IMR-90 (cell line): Measurements from ENCODE around the gene RGR. TPM values are rescaled to one million over a fixed set of nuclear protein-coding genes. Genes with fewer than 3 reads are reported as not detected.

Experiments
- ATAC-seq: fragments of 200-7000 bp; cut with Tn5 transposase; 2 replicates; pipeline ENCODE4 v1.9.1; 2020; ENCODE audit warnings: low read depth, mild to moderate bottlenecking, moderate library complexity
- BruUV-seq: library from RNA; stranded (reverse); fragments of 400-500 nt; replicated peaks from 2 replicates; lab custom pipeline; 2021; lab: Mats Ljungman, UMichigan
- CTCF ChIA-PET: fragments of 300-600 bp; formaldehyde crosslinking; extraction: SDS; loops from one replicate; lab custom pipeline; 2021; ENCODE audit warnings: antibody characterized with exemption; lab: Yijun Ruan, JAX
- POLR2A ChIA-PET: fragments of 300-600 bp; sonication (Branson Sonifier 250); formaldehyde crosslinking; loops from one replicate; lab custom pipeline; 2022; ENCODE audit warnings: antibody characterized with exemption; ENCODE audit not compliant: unreplicated experiment; lab: Charles Lee
- DNase-seq: peaks from one replicate; pipeline ENCODE4 v3.0.0; 2013
- H2AFZ ChIP-seq: replicated peaks from 2 replicates; pipeline ENCODE3; 2013; ENCODE audit warnings: low read length, mild to moderate bottlenecking; ENCODE audit not compliant: poor library complexity
- H2AK5ac ChIP-seq: 2 replicates; pipeline ENCODE4 v1.6.1; 2013; ENCODE audit warnings: low read depth, low read length, inconsistent platforms
- H2AK9ac ChIP-seq: replicated peaks from 2 replicates; pipeline ENCODE3; 2013; ENCODE audit warnings: mild to moderate bottlenecking, low read depth, low read length, moderate library complexity; ENCODE audit not compliant: poor library complexity
- H2BK120ac ChIP-seq: 2 replicates; pipeline ENCODE4 v1.6.1; 2013; ENCODE audit warnings: low read depth, low read length, inconsistent platforms
- H2BK15ac ChIP-seq: 3 replicates; pipeline ENCODE4 v1.6.1; 2013; ENCODE audit warnings: low read depth, low read length, inconsistent platforms
- H2BK20ac ChIP-seq: 2 replicates; pipeline ENCODE4 v1.6.1; 2013; ENCODE audit warnings: low read depth, mild to moderate bottlenecking, inconsistent platforms, low read length, moderate library complexity
- H2BK5ac ChIP-seq: 2 replicates; pipeline ENCODE4 v1.6.1; 2013; ENCODE audit warnings: mild to moderate bottlenecking, low read depth, low read length, inconsistent platforms; ENCODE audit not compliant: poor library complexity, severe bottlenecking
- H3K14ac ChIP-seq: replicated peaks from 2 replicates; pipeline ENCODE4 v1.6.1; 2013; ENCODE audit warnings: low read depth, low read length, inconsistent platforms
- H3K18ac ChIP-seq: 2 replicates; pipeline ENCODE4 v1.6.1; 2013; ENCODE audit warnings: low read depth, low read length, control low read depth
- H3K23ac ChIP-seq: 2 replicates; pipeline ENCODE4 v1.6.1; 2013; ENCODE audit warnings: low read depth, low read length, inconsistent platforms
- H3K27ac ChIP-seq: 2 replicates; pipeline ENCODE4 v1.5.1; 2013; ENCODE audit warnings: mild to moderate bottlenecking, control low read depth, low read length; ENCODE audit not compliant: insufficient read depth
- H3K27me3 ChIP-seq: 2 replicates; pipeline ENCODE4 v1.6.1; 2013; ENCODE audit warnings: low read length; ENCODE audit not compliant: control insufficient read depth, insufficient read depth
- H3K36me3 ChIP-seq: 2 replicates; pipeline ENCODE4 v1.6.1; 2013; ENCODE audit warnings: low read length, mixed read lengths; ENCODE audit not compliant: control insufficient read depth, insufficient read depth
- H3K4ac ChIP-seq: 2 replicates; pipeline ENCODE4 v1.6.1; 2013; ENCODE audit warnings: low read depth, low read length, inconsistent platforms
- H3K4me1 ChIP-seq: 2 replicates; pipeline ENCODE4 v1.6.1; 2013; ENCODE audit warnings: low read length, mixed read lengths; ENCODE audit not compliant: control insufficient read depth, insufficient read depth
- H3K4me2 ChIP-seq: 2 replicates; pipeline ENCODE4 v1.6.1; 2013; ENCODE audit warnings: low read depth, mild to moderate bottlenecking, control low read depth, low read length, moderate library complexity
- H3K4me3 ChIP-seq: 2 replicates; pipeline ENCODE4 v1.5.1; 2013; ENCODE audit warnings: low read depth, mild to moderate bottlenecking, control low read depth, low read length, moderate library complexity; ENCODE audit not compliant: insufficient read depth
- H3K56ac ChIP-seq: 2 replicates; pipeline ENCODE4 v1.6.1; 2013; ENCODE audit warnings: low read length, inconsistent platforms; ENCODE audit not compliant: insufficient read depth; ENCODE audit errors: extremely low read depth
- H3K79me1 ChIP-seq, 2 experiments: 2 replicates each; pipeline ENCODE4 v1.6.1; 2013; ENCODE audit warnings: low read length in 2 of 2, inconsistent platforms in 1 of 2, low read depth in 1 of 2
- H3K9ac ChIP-seq: 2 replicates; pipeline ENCODE4 v1.6.1; 2013; ENCODE audit warnings: low read depth, low read length, control low read depth
- H3K9me1 ChIP-seq: 2 replicates; pipeline ENCODE4 v1.6.1; 2013; ENCODE audit warnings: low read length, inconsistent platforms; ENCODE audit not compliant: insufficient read depth
- H3K9me3 ChIP-seq: 2 replicates; pipeline ENCODE4 v1.6.1; 2013; ENCODE audit warnings: low read length; ENCODE audit not compliant: control insufficient read depth, insufficient read depth
- H4K20me1 ChIP-seq: 2 replicates; pipeline ENCODE4 v1.6.1; 2013; ENCODE audit warnings: low read length, inconsistent platforms; ENCODE audit not compliant: insufficient read depth
- H4K5ac ChIP-seq: 2 replicates; pipeline ENCODE4 v1.6.1; 2013; ENCODE audit warnings: mild to moderate bottlenecking, low read depth, low read length, control low read depth
- H4K8ac ChIP-seq, 2 experiments: 2 replicates each; pipeline ENCODE4 v1.6.1; 2013; ENCODE audit warnings: low read depth in 2 of 2, low read length in 2 of 2, control low read depth in 1 of 2, inconsistent platforms in 1 of 2
- H4K91ac ChIP-seq: 2 replicates; pipeline ENCODE4 v1.6.1; 2013; ENCODE audit warnings: low read depth, low read length, inconsistent platforms; ENCODE audit not compliant: insufficient read depth
- BHLHE40 ChIP-seq: fragments of 150-350 bp; IDR thresholded peaks from 2 replicates; pipeline ENCODE4 v1.6.1; 2016; ENCODE audit warnings: mild to moderate bottlenecking, low read depth, low read length
- CEBPB ChIP-seq: IDR thresholded peaks from 2 replicates; pipeline ENCODE4 v1.6.1; 2012; ENCODE audit warnings: low read depth, low read length, improper control_type of control experiment
- CHD1 ChIP-seq: IDR thresholded peaks from 2 replicates; pipeline ENCODE4 v1.6.1; 2012; ENCODE audit warnings: low read depth, low read length, improper control_type of control experiment
- CTCF ChIP-seq: conservative IDR thresholded peaks from 2 replicates; pipeline ENCODE4 v1.5.1; 2012; ENCODE audit warnings: mild to moderate bottlenecking, low read depth, low read length, improper control_type of control experiment
- ELK1 ChIP-seq: fragments of 150-350 bp; IDR thresholded peaks from 2 replicates; pipeline ENCODE4 v1.6.1; 2016; ENCODE audit warnings: low read depth, mild to moderate bottlenecking, low read length, moderate library complexity, borderline replicate concordance
- FOS ChIP-seq: fragments of 150-350 bp; IDR thresholded peaks from 2 replicates; pipeline ENCODE4 v1.6.1; 2016; ENCODE audit warnings: low read depth, low read length
- MAFK ChIP-seq: IDR thresholded peaks from 2 replicates; pipeline ENCODE4 v1.6.1; 2012; ENCODE audit warnings: low read depth, low read length, improper control_type of control experiment
- MXI1 ChIP-seq: IDR thresholded peaks from 2 replicates; pipeline ENCODE4 v1.6.1; 2012; ENCODE audit warnings: low read depth, mild to moderate bottlenecking, low read length, moderate library complexity, borderline replicate concordance
- NFE2L2 ChIP-seq: fragments of 150-350 bp; IDR thresholded peaks from 2 replicates; pipeline ENCODE4 v1.6.1; 2016; ENCODE audit warnings: low read depth, mild to moderate bottlenecking, low read length
- POLR2A ChIP-seq: IDR thresholded peaks from 2 replicates; pipeline ENCODE4 v1.6.1; 2012; ENCODE audit warnings: mild to moderate bottlenecking, low read depth, low read length
- RFX5 ChIP-seq: IDR thresholded peaks from 2 replicates; pipeline ENCODE4 v1.8.0; 2012; ENCODE audit warnings: low read depth, mild to moderate bottlenecking, low read length, moderate library complexity
- SMC3 ChIP-seq: fragments of 150-350 bp; IDR thresholded peaks from 2 replicates; pipeline ENCODE4 v1.6.1; 2016; ENCODE audit warnings: low read depth, mild to moderate bottlenecking, antibody characterized with exemption, low read length, moderate library complexity
- USF2 ChIP-seq: fragments of 150-350 bp; IDR thresholded peaks from 2 replicates; pipeline ENCODE4 v1.6.1; 2017; ENCODE audit warnings: mild to moderate bottlenecking, antibody characterized with exemption, low read length, low read depth
- WGBS, 2 experiments: methylation state at CpG; one replicate each; pipeline versions ENCODE4 v1.1.5 to v1.1.7; 2013; ENCODE audit warnings: missing lambda C conversion rate in 2 of 2; ENCODE audit not compliant: insufficient read length in 1 of 2; ENCODE audit errors: extremely low coverage in 2 of 2; 5-methylcytosine and 5-hydroxymethylcytosine counted together
- dilution Hi-C: fragments of 300-500 bp; cut with HindIII; formaldehyde crosslinking; loops from one replicate; pipeline ENCODE4 v1.14.3; 2018; ENCODE audit warnings: low sequenced_read_pairs; ENCODE audit not compliant: unreplicated experiment
- in situ Hi-C: fragments of 300-500 bp; cut with MboI; formaldehyde crosslinking; loops from 3 replicates; pipeline ENCODE4 v1.14.3; 2019; ENCODE audit warnings: low sequenced_read_pairs, inconsistent platforms, mixed read lengths
- intact Hi-C: fragments of 100-400 bp; cut with micrococcal nuclease; formaldehyde crosslinking; loops from 2 replicates; pipeline ENCODE4 v1.10.0; 2022
- polyA plus RNA-seq, 3 experiments: library from polyadenylated mRNA; depleted of rRNA; stranded (reverse); fragments of >200 nt; gene quantifications; 2 replicates each; pipeline ENCODE4 v1.2.3, GENCODE V29; 2012; ENCODE audit warnings: low replicate concordance in 1 of 3
- total RNA-seq: library from RNA; depleted of rRNA; stranded (reverse); fragments of >200 nt; gene quantifications from 2 replicates; pipeline ENCODE4 v1.2.3, GENCODE V29; 2012

Gene RGR
- total and polyA plus RNA-seq, 2 of the 4 experiments (the other 2 are of a cell fraction): not detected

- BruUV-seq: no TSS peak
- Histone ChIP-seq H3K14ac (no peak overlapping the region), H3K23ac (no peak overlapping the region), H3K9me3 (no peaks in the 10 kb centered on the region), H2BK120ac (no peak overlapping the region), H2AK9ac (no peak overlapping the region), H3K4ac (no peak overlapping the region), H4K8ac (no peak overlapping the region), H3K27me3 (no peaks in the 10 kb centered on the region; the same call in 1 of the 2 replicates), H3K9me1 (no peaks in the 10 kb centered on the region), H4K5ac (no peak overlapping the region), H4K91ac (no peak overlapping the region), H2BK15ac (no peak overlapping the region), H4K20me1 (no peaks in the 10 kb centered on the region), H3K4me2 (no peak overlapping the region), H3K56ac (no peak overlapping the region), H3K4me1 (no peaks in the 10 kb centered on the region), H3K4me3 (no peak overlapping the region), H3K18ac (no peak overlapping the region), H2BK20ac (no peak overlapping the region), H2BK5ac (no peak overlapping the region), H2AK5ac (no peak overlapping the region), H3K9ac (no peak overlapping the region), H3K79me1 (no peaks in the 10 kb centered on the region), H2AFZ (no peak overlapping the region), H3K27ac (no peak overlapping the region), H3K36me3 (no peaks in the 10 kb centered on the region)
- intact Hi-C loops: no loop called here
- WGBS, 2 experiments: no CpG with 5 or more reads among the region's 3 CpGs
- DNase-seq (no peak), ATAC-seq (no peak)
- TF ChIP-seq MXI1: no peak
- no peak for TF ChIP-seq POLR2A
- no peak for TF ChIP-seq CTCF
- TF ChIP-seq BHLHE40: no peak
- no peak for TF ChIP-seq ELK1
- no peak for TF ChIP-seq FOS
- no peak for TF ChIP-seq CEBPB
- TF ChIP-seq RFX5: no peak
- TF ChIP-seq USF2: no peak
- TF ChIP-seq SMC3: no peak
- no peak for TF ChIP-seq MAFK
- TF ChIP-seq NFE2L2: no peak
- no peak for TF ChIP-seq CHD1
- in situ Hi-C loops: no loop called here
- dilution Hi-C loops: no loop called here
- POLR2A ChIA-PET: no interaction called here
- CTCF ChIA-PET: no interaction called here
These were observed 18.2 kb upstream of the RGR start for GRCh38 chr10:84226616-84227015.
